HUES64 (cell line): Measurements from ENCODE around the gene SLC6A11.

Experiments used
- H3K27ac ChIP-seq: 2 replicates; pipeline ENCODE4 v1.7.0; 2013; ENCODE audit warnings: low read depth, low read length, inconsistent platforms
- H3K27me3 ChIP-seq: 2 replicates; pipeline ENCODE4 v1.6.1; 2013; ENCODE audit warnings: mild to moderate bottlenecking, low read length; ENCODE audit not compliant: insufficient read depth
- H3K36me3 ChIP-seq: 2 replicates; pipeline ENCODE4 v1.6.1; 2013; ENCODE audit warnings: mild to moderate bottlenecking, low read length; ENCODE audit not compliant: insufficient read depth
- H3K4me1 ChIP-seq: 2 replicates; pipeline ENCODE4 v1.6.1; 2013; ENCODE audit warnings: mild to moderate bottlenecking, low read length, moderate library complexity; ENCODE audit not compliant: insufficient read depth
- H3K4me3 ChIP-seq: 2 replicates; pipeline ENCODE4 v1.5.1; 2013; ENCODE audit warnings: mild to moderate bottlenecking, low read length, moderate library complexity
- H3K9ac ChIP-seq: 2 replicates; pipeline ENCODE4 v1.6.1; 2013; ENCODE audit warnings: mild to moderate bottlenecking, low read depth, low read length
- H3K9me3 ChIP-seq: 2 replicates; pipeline ENCODE4 v1.6.1; 2013; ENCODE audit warnings: low read depth, low read length; ENCODE audit not compliant: insufficient read depth
- WGBS: fragments of 150-250, 120-280 bp; methylation state at CpG from one replicate; pipeline ENCODE4 v1.1.7; 2013; ENCODE audit warnings: missing lambda C conversion rate; 5-methylcytosine and 5-hydroxymethylcytosine counted together

SLC6A11 gene

GRCh38 chr3:10957976-10958749 lies 142.1 kb downstream of the SLC6A11 start:
- no peak overlapping the region for H3K9ac ChIP-seq
- no peak overlapping the region for H3K4me3 ChIP-seq
- no peaks in the 10 kb centered on the region for H3K27me3 ChIP-seq
- H3K9me3 ChIP-seq: no peaks in the 10 kb centered on the region
- 89% methylated on average over 17 of the region's 17 CpGs for WGBS
- H3K36me3 ChIP-seq: no peaks in the 10 kb centered on the region
- H3K4me1 ChIP-seq: no peaks in the 10 kb centered on the region
- no peak overlapping the region for H3K27ac ChIP-seq

- Histone ChIP-seq H3K27ac (no peak overlapping the region), H3K4me1 (no peaks in the 10 kb centered on the region), H3K27me3 (no peaks in the 10 kb centered on the region), H3K9ac (no peak overlapping the region), H3K36me3 (no peaks in the 10 kb centered on the region), H3K4me3 (no peak overlapping the region), H3K9me3 (no peaks in the 10 kb centered on the region)
- 91% methylated on average over 6 of the region's 6 CpGs for WGBS
These were observed 144.2 kb downstream of the SLC6A11 start for GRCh38 chr3:10960255-10960654.

- Histone ChIP-seq H3K4me3 (no peak overlapping the region), H3K36me3 (no peaks in the 10 kb centered on the region), H3K9me3 (no peaks in the 10 kb centered on the region), H3K4me1 (no peaks in the 10 kb centered on the region), H3K9ac (no peak overlapping the region), H3K27ac (no peak overlapping the region), H3K27me3 (no peaks in the 10 kb centered on the region)
- 93% methylated on average over 2 of the region's 2 CpGs for WGBS
These were observed 145.9 kb downstream of the SLC6A11 start for GRCh38 chr3:10961921-10962320.

- H3K27me3 ChIP-seq: no peaks in the 10 kb centered on the region
- no peaks in the 10 kb centered on the region for H3K4me1 ChIP-seq
- no peak overlapping the region for H3K27ac ChIP-seq
- H3K36me3 ChIP-seq: no peaks in the 10 kb centered on the region
- WGBS: 85% methylated on average over 4 of the region's 5 CpGs
- no peak overlapping the region for H3K9ac ChIP-seq
- no peaks in the 10 kb centered on the region for H3K9me3 ChIP-seq
- no peak overlapping the region for H3K4me3 ChIP-seq
These were observed 146.5 kb downstream of the SLC6A11 start for GRCh38 chr3:10962481-10963036.

- no peak overlapping the region for H3K27ac ChIP-seq
- H3K36me3 ChIP-seq: no peaks in the 10 kb centered on the region
- no peaks in the 10 kb centered on the region for H3K9me3 ChIP-seq
- no peak overlapping the region for H3K9ac ChIP-seq
- H3K27me3 ChIP-seq: no peaks in the 10 kb centered on the region
- 56% methylated on average over 6 of the region's 6 CpGs for WGBS
- H3K4me1 ChIP-seq: peaks cover 11% of the 10 kb centered on the region
- H3K4me3 ChIP-seq: no peak overlapping the region
These were observed 148.6 kb downstream of the SLC6A11 start for GRCh38 chr3:10964537-10965167.

GRCh38 chr3:10968401-10968800 lies 152.4 kb downstream of the SLC6A11 start:
- Histone ChIP-seq H3K9ac (no peak overlapping the region), H3K4me1 (peaks cover 16% of the 10 kb centered on the region), H3K27me3 (no peaks in the 10 kb centered on the region), H3K4me3 (no peak overlapping the region), H3K36me3 (no peaks in the 10 kb centered on the region), H3K9me3 (no peaks in the 10 kb centered on the region), H3K27ac (no peak overlapping the region)
- WGBS: 37% methylated on average over 4 of the region's 4 CpGs

- 91% methylated on average over 5 of the region's 5 CpGs for WGBS
- Histone ChIP-seq H3K4me3 (no peak overlapping the region), H3K27me3 (no peaks in the 10 kb centered on the region), H3K9ac (no peak overlapping the region), H3K4me1 (peaks cover 16% of the 10 kb centered on the region), H3K9me3 (no peaks in the 10 kb centered on the region), H3K36me3 (no peaks in the 10 kb centered on the region), H3K27ac (no peak overlapping the region)
These were observed 154.4 kb downstream of the SLC6A11 start for GRCh38 chr3:10970306-10970960.

GRCh38 chr3:10972072-10972782 lies 156.2 kb downstream of the SLC6A11 start:
- H3K9me3 ChIP-seq: no peaks in the 10 kb centered on the region
- no peaks in the 10 kb centered on the region for H3K36me3 ChIP-seq
- WGBS: 65% methylated on average over 10 of the region's 10 CpGs
- no peaks in the 10 kb centered on the region for H3K27me3 ChIP-seq
- H3K4me3 ChIP-seq: no peak overlapping the region
- no peak overlapping the region for H3K27ac ChIP-seq
- no peak overlapping the region for H3K9ac ChIP-seq
- H3K4me1 ChIP-seq: peaks cover 16% of the 10 kb centered on the region

GRCh38 chr3:10973046-10973595 lies 157.1 kb downstream of the SLC6A11 start:
- 95% methylated on average over 13 of the region's 13 CpGs for WGBS
- Histone ChIP-seq H3K4me3 (no peak overlapping the region), H3K9me3 (no peaks in the 10 kb centered on the region), H3K27me3 (no peaks in the 10 kb centered on the region), H3K4me1 (peaks cover 21% of the 10 kb centered on the region), H3K27ac (no peak overlapping the region), H3K36me3 (no peaks in the 10 kb centered on the region), H3K9ac (no peak overlapping the region)

GRCh38 chr3:10974131-10974530 lies 158.1 kb downstream of the SLC6A11 start:
- no peaks in the 10 kb centered on the region for H3K36me3 ChIP-seq
- no peak overlapping the region for H3K27ac ChIP-seq
- 85% methylated on average over 7 of the region's 7 CpGs for WGBS
- H3K9ac ChIP-seq: no peak overlapping the region
- no peaks in the 10 kb centered on the region for H3K9me3 ChIP-seq
- H3K27me3 ChIP-seq: no peaks in the 10 kb centered on the region
- H3K4me3 ChIP-seq: no peak overlapping the region
- peaks cover 15% of the 10 kb centered on the region for H3K4me1 ChIP-seq
